CD4-positive, alpha-beta memory T cell (primary cell): ENCODE results near the gene KAT5. TPM values are rescaled to one million over a fixed set of nuclear protein-coding genes. Genes with fewer than 3 reads are reported as not detected.
"Not testable (repeated sequence)": the region's sequence is repeated elsewhere in the genome, so short reads cannot be mapped to it uniquely, and the experiment has no call there.

Experiments
- CTCF ChIA-PET: fragments of 350-600 bp; sonication (Branson Sonifier 250); formaldehyde crosslinking; loops from one replicate; lab custom pipeline; 2021; ENCODE audit warnings: inconsistent platforms; ENCODE audit not compliant: partially characterized antibody; lab: Charles Lee
- POLR2A ChIA-PET: fragments of 350-600 bp; sonication (Branson Sonifier 250); formaldehyde crosslinking; loops from one replicate; lab custom pipeline; 2021; ENCODE audit not compliant: partially characterized antibody; lab: Charles Lee
- DNase-seq, 5 donors: peaks; one replicate each; pipeline versions ENCODE4 v3.0.0 to v3.0.0-alpha.2; 2020 to 2022; ENCODE audit warnings: mixed read lengths in 1 of 5
- H3K27ac ChIP-seq: one replicate; pipeline ENCODE4 v1.7.0; 2013; ENCODE audit warnings: low read depth, low read length
- H3K27me3 ChIP-seq: 2 replicates; pipeline ENCODE4 v1.7.0; 2013; ENCODE audit warnings: mild to moderate bottlenecking, low read length, moderate library complexity; ENCODE audit not compliant: insufficient read depth
- H3K36me3 ChIP-seq: 2 replicates; pipeline ENCODE4 v1.7.0; 2013; ENCODE audit warnings: mild to moderate bottlenecking, low read length, moderate library complexity; ENCODE audit not compliant: insufficient read depth
- H3K4me1 ChIP-seq: 2 replicates; pipeline ENCODE4 v1.7.0; 2013; ENCODE audit warnings: mild to moderate bottlenecking, low read length, moderate library complexity; ENCODE audit not compliant: insufficient read depth
- H3K4me3 ChIP-seq, 2 donors: one replicate each; pipeline ENCODE4 v1.7.0; 2013; ENCODE audit warnings: low read length in 2 of 2, mild to moderate bottlenecking in 1 of 2
- H3K9me3 ChIP-seq, 2 donors: one replicate each; pipeline ENCODE4 v1.7.0; 2013; ENCODE audit warnings: low read length in 2 of 2, control low read depth in 1 of 2; ENCODE audit not compliant: control insufficient read depth in 1 of 2
- H3K27ac Mint-ChIP-seq, 7 donors: one replicate each; pipeline ENCODE4 v1.8.0; 2020 to 2021; ENCODE audit warnings: mixed read lengths in 7 of 7, mild to moderate bottlenecking in 6 of 7, inconsistent platforms in 3 of 7, moderate library complexity in 3 of 7
- H3K27me3 Mint-ChIP-seq, 2 donors: one replicate each; pipeline ENCODE4 v1.8.0; 2020 to 2021; ENCODE audit warnings: mixed read lengths in 2 of 2
- H3K36me3 Mint-ChIP-seq, 2 donors: one replicate each; pipeline ENCODE4 v1.8.0; 2020 to 2021; ENCODE audit warnings: mixed read lengths in 2 of 2, inconsistent platforms in 1 of 2, mild to moderate bottlenecking in 1 of 2
- H3K4me1 Mint-ChIP-seq, 4 donors: one replicate each; pipeline ENCODE4 v1.8.0; 2020 to 2021; ENCODE audit warnings: mixed read lengths in 4 of 4, mild to moderate bottlenecking in 1 of 4
- H3K4me3 Mint-ChIP-seq, 8 donors: one replicate each; pipeline ENCODE4 v1.8.0; 2020 to 2021; ENCODE audit warnings: mixed read lengths in 8 of 8, mild to moderate bottlenecking in 7 of 8, moderate library complexity in 6 of 8, inconsistent platforms in 3 of 8
- H3K9me3 Mint-ChIP-seq, 8 donors: one replicate each; pipeline ENCODE4 v1.8.0; 2020 to 2021; ENCODE audit warnings: mixed read lengths in 8 of 8, mild to moderate bottlenecking in 5 of 8, inconsistent platforms in 3 of 8, moderate library complexity in 1 of 8
- intact Hi-C: fragments of 100-400 bp; cut with micrococcal nuclease; formaldehyde crosslinking; loops from one replicate; pipeline ENCODE4 v1.15.1; 2023
- polyA plus RNA-seq, 2 donors: library from polyadenylated mRNA; unstranded; fragments of 300-500 nt; fragmentation: Illumina TruSeq; gene quantifications; one replicate each; pipeline ENCODE4 v1.2.3, GENCODE V29; 2021
- total RNA-seq, 2 experiments: library from RNA; stranded (reverse); gene quantifications; one replicate each; pipeline ENCODE4 v1.2.3, GENCODE V29; 2021

KAT5 gene
- total and polyA plus RNA-seq, 4 experiments from 2014 or later: 45.4 to 106 (median 77.5) TPM

DNA sequence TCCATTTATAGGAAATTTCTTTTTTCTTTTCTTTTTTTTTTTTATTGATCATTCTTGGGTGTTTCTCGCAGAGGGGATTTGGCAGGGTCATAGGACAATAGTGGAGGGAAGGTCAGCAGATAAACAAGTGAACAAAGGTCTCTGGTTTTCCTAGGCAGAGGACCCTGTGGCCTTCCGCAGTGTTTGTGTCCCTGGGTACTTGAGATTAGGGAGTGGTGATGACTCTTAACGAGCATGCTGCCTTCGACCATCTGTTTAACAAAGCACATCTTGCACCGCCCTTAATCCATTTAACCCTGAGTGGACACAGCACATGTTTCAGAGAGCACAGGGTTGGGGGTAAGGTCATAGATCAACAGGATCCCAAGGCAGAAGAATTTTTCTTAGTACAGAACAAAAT, 50.1 kb downstream of the KAT5 start:
- intact Hi-C loops, H3K4me1 ChIP-seq, H3K4me1 Mint-ChIP-seq, H3K27me3 ChIP-seq, DNase-seq, POLR2A ChIA-PET, H3K27ac Mint-ChIP-seq, H3K4me3 Mint-ChIP-seq, H3K27ac ChIP-seq, H3K36me3 Mint-ChIP-seq, H3K36me3 ChIP-seq, H3K9me3 Mint-ChIP-seq, H3K9me3 ChIP-seq, H3K4me3 ChIP-seq: not testable (repeated sequence)
- CTCF ChIA-PET: interaction anchor here (1.2 to 1.7 kb wide), 2 partner anchors 46 to 51 kb away, joined by 6 read pairs; partner anchors contain the start of gene KAT5
- H3K27me3 Mint-ChIP-seq: peaks cover 9 to 14% of the 10 kb centered on the region in 2 donors

DNA sequence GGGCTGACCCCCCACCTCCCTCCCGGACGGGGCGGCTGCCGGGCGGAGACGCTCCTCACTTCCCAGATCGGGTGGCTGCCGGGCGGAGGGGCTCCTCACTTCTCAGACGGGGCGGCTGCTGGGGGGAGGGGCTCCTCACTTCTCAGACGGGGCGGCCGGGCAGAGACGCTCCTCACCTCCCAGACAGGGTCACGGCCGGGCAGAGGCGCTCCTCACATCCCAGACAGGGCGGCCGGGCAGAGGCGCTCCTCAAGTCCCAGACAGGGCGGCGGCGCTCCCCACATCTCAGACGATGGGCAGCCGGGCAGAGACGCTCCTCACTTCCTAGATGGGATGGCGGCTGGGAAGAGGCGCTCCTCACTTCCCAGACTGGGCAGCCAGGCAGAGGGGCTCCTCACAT, 50.8 kb downstream of the KAT5 start:
- H3K9me3 Mint-ChIP-seq, H3K4me1 ChIP-seq, H3K36me3 ChIP-seq, H3K36me3 Mint-ChIP-seq, H3K27me3 ChIP-seq, H3K27ac Mint-ChIP-seq, H3K9me3 ChIP-seq, POLR2A ChIA-PET, H3K4me3 Mint-ChIP-seq, H3K27ac ChIP-seq, H3K4me3 ChIP-seq, H3K4me1 Mint-ChIP-seq, CTCF ChIA-PET, DNase-seq, intact Hi-C loops: not testable (repeated sequence)
- peaks cover 7 to 13% of the 10 kb centered on the region in 2 donors for H3K27me3 Mint-ChIP-seq

DNA sequence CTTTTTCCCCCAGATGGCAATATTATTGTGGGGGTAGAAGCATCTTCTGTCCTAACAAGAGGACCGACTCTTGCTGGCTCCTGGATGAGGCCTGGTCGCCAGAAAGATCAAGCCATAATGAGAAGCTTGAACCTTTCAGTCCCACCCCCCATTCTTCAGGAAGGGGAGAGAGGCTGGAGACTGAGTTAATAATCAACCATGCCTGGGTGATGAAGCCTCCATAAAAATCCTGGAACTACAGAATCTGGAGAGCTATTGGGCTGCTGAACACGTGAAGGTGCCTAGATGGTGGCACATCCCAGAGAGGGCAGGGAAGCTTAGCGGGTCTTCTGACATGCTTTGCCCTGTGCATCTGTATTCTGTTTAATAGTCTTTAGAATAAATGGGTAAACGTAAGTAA, 52.4 kb downstream of the KAT5 start:
- H3K27ac Mint-ChIP-seq: no peak overlapping the region
- DNase-seq: no peak
- ChIA-PET CTCF (interaction anchor here (1.1 kb wide), 1 partner anchor 53 kb away, joined by 4 read pairs; no protein-coding TSS in a partner anchor), POLR2A (no interaction called here)
- intact Hi-C loops: no loop called here
- peaks cover 0 to under 1% (median 0%) of the 10 kb centered on the region in 8 donors for H3K9me3 Mint-ChIP-seq
- H3K4me1 ChIP-seq: no peaks in the 10 kb centered on the region
- peaks cover 5 to 9% of the 10 kb centered on the region in 2 donors for H3K27me3 Mint-ChIP-seq
- no peaks in the 10 kb centered on the region for H3K36me3 Mint-ChIP-seq
- no peaks in the 10 kb centered on the region for H3K9me3 ChIP-seq
- no peak overlapping the region for H3K4me3 Mint-ChIP-seq
- H3K4me3 ChIP-seq: no peak overlapping the region
- H3K27ac ChIP-seq: no peak overlapping the region
- H3K4me1 Mint-ChIP-seq: no peaks in the 10 kb centered on the region
- H3K27me3 ChIP-seq: peaks cover 1% of the 10 kb centered on the region
- H3K36me3 ChIP-seq: no peaks in the 10 kb centered on the region

DNA sequence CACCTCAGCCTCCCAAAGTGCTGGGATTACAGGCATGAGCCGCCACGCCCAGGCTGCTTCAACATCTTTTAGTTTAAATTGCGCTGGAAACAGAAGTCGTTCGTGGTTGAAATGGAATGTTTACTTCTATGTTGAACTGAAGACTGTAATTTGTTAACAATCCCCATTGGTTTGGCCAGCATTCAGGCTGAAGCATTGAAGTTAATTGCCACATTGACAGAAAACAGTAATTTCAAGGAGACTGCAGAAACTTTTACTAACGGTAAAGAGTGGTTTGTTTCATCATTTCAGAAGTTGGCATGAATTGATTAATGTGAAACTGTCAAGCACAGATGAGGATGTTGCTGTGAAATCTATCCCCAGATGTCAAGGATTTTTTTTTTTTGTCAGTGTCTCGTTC, 54.5 kb downstream of the KAT5 start:
- H3K36me3 Mint-ChIP-seq: no peaks in the 10 kb centered on the region
- H3K4me1 Mint-ChIP-seq: peaks cover 0 to 3% (median 1%) of the 10 kb centered on the region in 4 donors
- no peak overlapping the region for H3K27ac Mint-ChIP-seq
- CTCF ChIA-PET: interaction anchor here (1.0 to 2.0 kb wide), 3 partner anchors 10 to 55 kb away, joined by 3 to 6 read pairs (median 4); no protein-coding TSS in a partner anchor
- Histone ChIP-seq H3K36me3 (no peaks in the 10 kb centered on the region), H3K27ac (no peak overlapping the region), H3K9me3 (no peaks in the 10 kb centered on the region), H3K4me1 (no peaks in the 10 kb centered on the region), H3K27me3 (no peaks in the 10 kb centered on the region), H3K4me3 (no peak overlapping the region)
- POLR2A ChIA-PET: no interaction called here
- intact Hi-C loops: no loop called here
- H3K27me3 Mint-ChIP-seq: no peaks in the 10 kb centered on the region
- no peaks in the 10 kb centered on the region for H3K9me3 Mint-ChIP-seq
- no peak overlapping the region for H3K4me3 Mint-ChIP-seq
- no peak for DNase-seq

DNA sequence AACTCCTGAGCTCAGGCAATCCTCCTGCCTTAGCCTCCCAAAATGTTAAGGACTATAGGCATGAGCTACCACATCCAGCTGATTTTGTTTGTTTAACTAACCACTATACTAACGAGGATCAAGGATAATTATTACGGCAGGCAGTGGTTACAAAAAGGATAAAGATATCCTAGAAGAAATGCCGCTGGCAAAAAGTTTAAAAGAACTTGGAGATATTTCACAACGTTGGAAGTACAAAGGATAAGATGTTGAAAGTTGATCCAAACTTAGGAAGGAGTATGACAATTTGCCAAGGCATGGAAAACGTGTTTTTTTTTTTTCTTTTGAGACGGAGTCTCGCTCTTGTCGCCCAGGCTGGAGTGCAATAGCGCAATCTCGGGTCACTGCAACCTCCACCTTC, 55.4 kb downstream of the KAT5 start:
- Mint-ChIP-seq H3K4me1 (peaks cover 0 to 3% (median 1%) of the 10 kb centered on the region in 4 donors), H3K36me3 (no peaks in the 10 kb centered on the region), H3K4me3 (no peak overlapping the region), H3K9me3 (no peaks in the 10 kb centered on the region), H3K27ac (no peak overlapping the region), H3K27me3 (no peaks in the 10 kb centered on the region)
- POLR2A ChIA-PET: interaction anchor here (0.9 kb wide), 1 partner anchor 9 kb away, joined by 3 read pairs; no protein-coding TSS in a partner anchor
- H3K4me1 ChIP-seq: no peaks in the 10 kb centered on the region
- intact Hi-C loops: no loop called here
- no peak overlapping the region for H3K27ac ChIP-seq
- no peak overlapping the region for H3K4me3 ChIP-seq
- no peaks in the 10 kb centered on the region for H3K9me3 ChIP-seq
- CTCF ChIA-PET: interaction anchor here (1.0 to 2.0 kb wide), 3 partner anchors 10 to 56 kb away, joined by 3 to 6 read pairs (median 4); no protein-coding TSS in a partner anchor
- no peaks in the 10 kb centered on the region for H3K36me3 ChIP-seq
- H3K27me3 ChIP-seq: no peaks in the 10 kb centered on the region
- no peak for DNase-seq

DNA sequence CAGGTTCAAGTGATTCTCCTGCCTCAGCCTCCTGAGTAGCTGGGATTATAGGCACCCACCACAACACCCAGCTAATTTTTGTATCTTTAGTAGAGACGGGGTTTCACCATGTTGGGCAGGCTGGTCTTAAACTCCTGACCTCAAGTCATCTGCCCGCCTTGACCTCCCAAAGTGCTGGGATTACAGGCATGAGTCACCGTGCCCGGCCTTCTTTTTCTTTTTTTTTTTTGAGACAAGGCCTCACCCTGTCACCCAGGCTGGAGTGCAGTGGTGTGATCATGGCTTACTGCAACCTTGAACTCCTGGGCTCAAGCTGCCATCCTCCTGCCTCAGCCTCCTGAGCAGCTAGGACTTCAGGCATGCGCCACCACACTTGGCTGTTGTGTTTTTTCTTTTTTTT, 55.8 kb downstream of the KAT5 start:
- H3K4me1 ChIP-seq, H3K27ac Mint-ChIP-seq, H3K9me3 Mint-ChIP-seq, DNase-seq, H3K36me3 Mint-ChIP-seq, H3K27me3 Mint-ChIP-seq, H3K36me3 ChIP-seq, H3K9me3 ChIP-seq, H3K4me3 ChIP-seq, H3K27ac ChIP-seq, H3K4me1 Mint-ChIP-seq, H3K4me3 Mint-ChIP-seq, H3K27me3 ChIP-seq, intact Hi-C loops: not testable (repeated sequence)
- CTCF ChIA-PET: interaction anchor here (1.9 to 2.0 kb wide), 2 partner anchors 9 to 11 kb away, joined by 4 to 6 read pairs; no protein-coding TSS in a partner anchor
- POLR2A ChIA-PET: interaction anchor here (0.7 to 0.9 kb wide), 2 partner anchors 8 to 54 kb away, joined by 3 read pairs; no protein-coding TSS in a partner anchor
